HG02759 (cell line): Measurements from ENCODE around the gene ICAM2.
"Not testable (repeated sequence)": the region's sequence is repeated elsewhere in the genome, so short reads cannot be mapped to it uniquely, and the experiment has no call there.

Experiments
- ATAC-seq: cut with Tn5 transposase; IDR thresholded peaks from one replicate; pipeline ENCODE4 v1.9.1; 2021; ENCODE audit warnings: mild to moderate bottlenecking, moderate library complexity; ENCODE audit not compliant: unreplicated experiment

The ICAM2 gene

DNA sequence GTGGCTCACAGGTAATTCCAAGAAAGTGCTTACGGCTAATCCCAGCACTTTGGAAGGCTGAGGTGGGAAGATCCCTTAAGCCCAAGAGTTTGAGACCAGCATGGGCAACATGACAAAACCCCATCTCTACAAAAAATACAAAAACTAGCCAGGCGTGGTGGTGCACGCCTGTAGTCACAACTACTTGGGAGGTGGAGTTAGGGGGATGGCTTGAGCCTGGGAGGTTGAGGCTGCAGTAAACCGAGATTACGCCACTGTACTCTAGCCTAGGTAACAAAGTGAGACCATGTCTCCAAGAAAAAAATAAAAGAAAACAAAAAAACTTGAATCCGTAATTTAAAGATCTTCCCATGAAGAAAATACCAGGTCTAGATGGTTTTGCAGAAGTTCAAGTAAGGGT, 5.0 kb downstream of the ICAM2 start:
- ATAC-seq = no peak

DNA sequence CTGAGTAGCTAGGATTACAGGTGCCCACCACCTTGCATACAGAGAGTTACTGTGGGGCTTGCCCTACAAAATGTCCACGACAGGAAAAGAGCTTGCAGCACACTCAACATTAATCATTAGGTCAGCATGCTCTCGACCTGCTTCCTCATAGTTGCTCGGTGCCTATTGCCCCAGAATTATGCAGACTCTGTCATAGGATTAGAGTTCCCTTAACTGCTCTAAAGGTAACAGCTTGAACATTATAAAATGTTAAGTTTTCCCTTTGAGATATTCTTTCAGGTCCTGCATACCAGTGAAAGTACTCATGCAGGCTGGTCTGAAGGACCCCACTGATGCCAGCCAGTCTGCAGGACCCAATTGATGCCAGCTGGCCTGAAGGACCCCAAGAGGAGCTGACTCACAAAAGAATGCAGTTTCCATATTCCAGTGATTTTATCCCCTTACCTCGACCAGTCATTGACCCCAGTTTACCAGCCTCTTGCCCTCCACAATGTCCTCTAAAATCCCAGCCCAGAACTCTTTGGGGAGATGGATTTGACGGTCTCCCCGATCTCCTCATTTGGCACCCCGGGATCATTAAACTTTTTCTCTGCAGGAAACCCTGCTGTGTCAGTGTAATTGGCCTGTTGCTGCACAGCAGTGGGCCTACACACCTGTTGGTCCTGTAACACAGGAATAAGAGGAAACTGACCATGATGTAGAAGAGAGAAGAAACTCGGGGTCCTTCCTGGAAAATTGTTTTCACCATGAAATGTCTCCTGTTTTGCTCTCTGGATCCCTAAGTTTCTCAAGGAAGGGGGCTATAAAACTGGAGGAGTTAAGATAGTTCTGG, 10.6 kb downstream of the ICAM2 start:
- no peak for ATAC-seq

DNA sequence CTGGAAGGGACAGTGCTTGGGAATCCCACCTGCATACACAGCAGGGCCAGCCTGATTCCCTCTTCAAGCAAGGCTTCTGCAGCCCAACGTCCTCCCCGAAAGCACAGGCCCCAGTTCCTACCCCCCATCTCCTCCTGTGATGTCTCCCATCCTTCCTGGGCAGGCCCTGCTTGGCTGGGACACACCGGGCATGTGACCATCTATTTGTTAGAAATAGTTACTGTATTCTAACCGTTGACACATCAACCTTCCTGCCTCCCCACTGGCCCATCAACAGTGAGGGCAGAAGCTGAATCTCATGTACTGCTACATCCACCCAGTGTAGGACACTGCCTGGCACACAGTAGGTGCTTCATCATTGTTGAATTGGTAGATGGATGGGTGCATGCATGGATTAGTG, 11.6 kb downstream of the ICAM2 start:
- ATAC-seq = no peak

DNA sequence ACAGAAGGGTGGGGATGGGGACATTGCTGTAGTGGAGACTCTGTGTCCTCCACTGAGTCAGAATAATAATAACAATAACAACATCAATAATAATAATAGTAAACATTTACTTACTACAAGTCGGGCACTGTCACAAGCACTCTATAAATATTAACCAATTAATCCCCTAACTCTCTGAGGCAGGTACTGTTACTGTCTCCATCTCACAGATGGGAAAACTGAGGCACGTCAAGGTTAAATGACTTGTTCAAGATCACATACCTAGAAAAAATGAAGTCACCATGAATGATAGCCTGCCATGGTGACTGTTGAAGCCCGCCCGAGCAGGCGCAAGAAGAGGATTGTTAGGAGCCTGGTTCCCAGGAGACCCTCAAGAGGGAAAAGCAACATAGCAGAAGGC, 12.1 kb downstream of the ICAM2 start:
- no peak for ATAC-seq

DNA sequence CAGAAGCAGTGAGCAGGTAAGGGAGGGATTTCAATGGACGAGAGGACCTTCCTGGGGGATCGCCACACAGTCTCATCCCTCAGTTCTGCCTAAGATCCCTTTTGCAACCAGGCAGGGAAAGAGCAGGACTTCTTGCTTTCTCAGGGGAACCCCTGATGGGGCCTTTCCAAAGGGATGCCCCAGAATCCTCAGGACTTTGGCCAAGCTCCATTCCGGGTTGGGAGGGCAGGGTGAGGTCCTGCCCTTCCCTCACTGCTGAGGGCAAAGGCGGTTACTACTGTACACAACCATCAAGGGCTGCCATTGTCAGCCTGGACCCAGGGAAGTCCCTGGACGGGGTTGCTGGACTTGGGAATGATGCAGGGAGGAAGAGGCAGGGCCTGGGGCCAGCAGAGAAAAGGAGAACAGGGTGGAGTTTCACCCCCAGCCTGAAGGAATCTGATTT, 12.6 kb downstream of the ICAM2 start:
- ATAC-seq = no peak

DNA sequence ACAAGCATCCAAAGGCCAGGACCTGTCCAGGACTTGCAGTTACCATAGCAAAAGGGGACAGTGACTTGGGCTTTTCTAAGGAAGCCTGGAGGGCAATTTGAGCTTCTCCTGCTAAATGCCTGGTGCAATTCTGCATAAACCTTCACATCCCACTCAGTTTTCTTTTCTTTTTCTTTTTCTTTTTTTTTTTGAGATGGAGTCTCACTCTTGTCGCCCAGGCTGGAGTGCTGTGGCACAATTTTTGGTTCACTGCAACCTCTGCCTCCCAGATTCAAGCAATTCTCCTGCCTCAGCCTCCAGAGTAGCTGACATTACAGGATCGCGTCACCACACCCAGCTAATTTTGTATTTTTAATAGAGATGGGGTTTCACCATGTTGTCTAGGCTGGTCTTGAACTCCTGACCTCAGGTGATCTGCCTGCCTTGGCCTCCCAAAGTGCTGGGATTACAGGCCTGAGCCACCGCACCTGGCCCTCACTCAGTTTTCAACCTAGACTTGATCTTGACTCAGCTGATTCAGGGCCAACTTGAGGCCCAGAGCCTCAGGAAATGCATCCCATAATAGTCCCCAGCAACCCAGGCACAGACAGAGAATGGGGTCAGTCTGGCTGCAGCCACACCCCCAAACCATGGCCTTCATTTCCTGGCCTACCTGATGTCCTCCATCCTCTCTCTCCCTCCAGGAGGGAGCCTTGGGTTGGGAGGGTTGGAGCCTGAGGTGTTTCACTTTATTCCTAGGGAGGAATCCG, 13.2 kb downstream of the ICAM2 start:
- ATAC-seq = not testable (repeated sequence)

DNA sequence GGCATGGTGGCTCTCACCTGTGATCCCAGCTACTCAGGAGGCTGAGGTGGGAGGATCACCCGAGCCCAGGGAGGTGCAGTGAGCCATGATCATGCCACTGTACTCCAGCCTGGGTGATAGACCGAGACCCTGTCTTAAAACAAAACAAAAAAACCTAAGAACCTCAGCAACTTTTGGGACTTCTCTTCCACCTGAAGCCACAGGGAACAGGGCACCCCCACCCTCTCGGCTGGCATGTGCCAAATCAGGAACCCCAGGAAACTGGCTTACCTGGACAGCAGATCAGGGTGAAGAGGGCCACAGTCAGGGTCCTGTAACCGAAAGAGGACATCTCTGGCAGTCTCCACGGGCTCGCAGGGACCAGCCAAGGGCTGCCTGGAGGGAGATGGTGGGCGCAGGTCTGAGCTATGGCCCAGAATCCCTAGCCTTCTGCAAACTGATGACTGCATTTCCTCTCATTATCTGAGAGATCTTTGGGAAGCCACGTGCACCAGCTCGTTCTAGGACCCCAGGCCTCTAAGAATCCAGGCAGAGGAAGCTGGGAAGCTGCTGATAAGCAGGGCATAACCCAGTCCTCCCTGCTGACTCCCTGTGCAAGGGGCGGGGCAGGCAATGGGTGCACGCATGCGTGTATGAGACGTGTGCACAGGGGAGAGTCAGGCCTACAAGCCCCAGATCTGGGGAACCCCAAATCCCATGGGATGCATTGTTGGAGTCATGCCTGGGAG, 13.9 kb downstream of the ICAM2 start:
- no peak for ATAC-seq

DNA sequence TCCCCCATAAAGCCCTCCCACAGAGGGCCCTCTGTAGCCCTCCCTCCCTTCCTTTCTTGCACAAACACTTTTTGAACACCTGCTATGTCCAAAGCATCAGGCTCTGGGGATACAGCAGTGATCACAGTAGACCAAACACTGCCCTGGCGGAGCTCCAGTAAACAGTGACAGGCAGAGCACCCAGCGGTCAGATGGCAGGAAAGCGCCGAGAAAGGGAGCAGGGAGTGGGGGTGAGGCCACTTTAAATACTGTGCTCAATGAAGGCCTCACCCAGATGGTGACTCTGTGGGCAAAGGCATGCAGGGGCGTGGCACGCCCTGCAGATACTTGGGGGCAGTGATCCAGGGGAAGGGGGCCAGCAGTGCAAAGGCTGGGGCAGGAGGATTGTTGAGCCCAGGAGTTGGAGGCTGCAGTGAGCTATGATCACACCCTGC, 14.7 kb downstream of the ICAM2 start:
- no peak for ATAC-seq

DNA sequence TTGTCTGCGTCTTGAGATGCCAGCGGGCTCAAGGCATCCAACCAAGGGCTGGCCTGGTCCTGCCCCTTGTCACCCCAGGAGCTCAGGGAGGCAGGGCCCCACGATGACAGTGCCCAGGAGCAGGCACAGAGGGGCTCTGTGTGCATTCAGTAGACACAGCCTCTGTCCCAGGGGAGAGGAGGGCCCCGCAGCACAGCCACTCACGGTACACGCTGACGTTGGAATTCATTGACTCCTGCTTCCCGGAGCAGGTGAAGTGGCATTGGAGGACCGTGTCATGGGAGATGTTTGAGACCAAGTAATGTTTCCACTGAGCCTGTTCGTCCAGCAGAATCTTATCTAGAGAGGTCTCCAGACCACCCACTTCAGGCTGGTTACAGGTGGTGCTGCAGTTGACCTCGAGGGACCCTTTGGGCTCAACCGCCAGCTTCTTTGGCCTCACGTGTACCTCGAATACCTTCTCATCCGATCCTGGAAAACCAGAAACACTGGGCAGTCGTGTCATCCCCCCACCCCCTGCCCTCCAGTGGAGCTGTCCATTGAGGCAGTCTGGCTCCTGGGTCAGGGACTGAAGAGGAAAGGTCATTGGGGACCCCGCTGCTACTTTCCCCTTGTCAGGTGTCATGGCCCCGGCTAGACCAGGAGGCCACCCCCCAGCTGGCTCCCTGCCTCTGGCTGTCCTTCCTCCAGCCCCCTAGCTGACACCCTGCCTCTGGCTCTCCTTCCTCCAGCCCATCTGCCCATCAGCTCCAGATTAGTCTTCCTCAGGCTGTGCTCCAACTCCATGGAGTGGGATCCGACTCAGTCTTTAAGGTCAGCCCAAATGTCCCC, 15.3 kb downstream of the ICAM2 start:
- ATAC-seq = no peak

DNA sequence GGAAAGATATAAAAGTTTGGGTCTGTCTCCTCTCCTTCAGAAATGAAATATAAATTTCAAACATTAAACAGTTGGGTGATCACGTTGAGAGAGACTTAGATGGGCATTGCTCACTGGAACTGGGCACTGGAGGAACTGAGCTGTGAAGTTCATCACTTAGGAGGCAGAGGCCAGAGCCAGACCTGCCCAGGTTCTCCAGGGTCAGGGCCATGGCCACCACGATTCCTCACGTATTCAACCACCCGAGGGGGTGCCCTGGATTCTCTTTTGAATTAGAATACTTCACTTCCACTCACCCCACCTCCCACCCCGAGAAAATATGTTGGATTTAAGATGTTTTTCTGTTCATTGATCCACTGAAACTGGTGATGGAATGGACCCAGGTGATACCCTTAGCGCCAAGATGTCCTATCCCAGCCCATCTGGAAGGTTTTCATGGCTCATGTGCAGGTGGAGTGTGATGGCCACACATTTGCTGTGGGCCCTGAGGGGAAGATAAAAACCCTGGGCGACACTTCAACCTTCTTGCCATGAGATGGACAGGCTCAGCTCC, 16.1 kb downstream of the ICAM2 start:
- no peak for ATAC-seq

DNA sequence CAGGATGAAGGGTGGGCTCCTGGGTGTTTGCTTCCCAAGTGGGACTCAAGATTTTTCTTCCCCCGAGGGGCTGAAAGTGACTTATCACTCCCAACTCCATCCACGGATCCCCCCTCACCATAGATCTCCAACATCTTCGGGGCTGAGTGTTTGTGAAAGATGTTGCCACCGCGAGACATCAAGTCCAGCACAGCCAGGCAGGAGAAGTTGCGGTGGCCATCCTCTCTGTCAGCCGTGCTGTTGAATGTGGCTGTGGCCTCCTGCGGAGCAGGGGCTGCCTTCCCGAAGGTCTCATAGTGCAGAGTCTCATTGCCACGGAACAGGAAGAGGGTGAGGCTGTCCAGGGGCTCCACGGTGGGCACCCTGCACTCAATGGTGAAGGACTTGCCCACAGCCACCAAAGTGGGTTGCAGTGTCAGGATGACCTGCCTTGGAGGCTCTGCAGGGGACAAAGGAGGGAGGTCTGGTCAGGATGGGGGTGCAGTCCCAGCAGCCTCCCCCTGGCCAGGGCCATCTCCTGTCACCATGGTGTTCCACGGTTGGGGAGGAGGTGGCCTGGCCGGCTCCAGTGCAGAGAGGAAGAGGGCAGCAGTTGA, 16.8 kb downstream of the ICAM2 start:
- ATAC-seq = no peak

DNA sequence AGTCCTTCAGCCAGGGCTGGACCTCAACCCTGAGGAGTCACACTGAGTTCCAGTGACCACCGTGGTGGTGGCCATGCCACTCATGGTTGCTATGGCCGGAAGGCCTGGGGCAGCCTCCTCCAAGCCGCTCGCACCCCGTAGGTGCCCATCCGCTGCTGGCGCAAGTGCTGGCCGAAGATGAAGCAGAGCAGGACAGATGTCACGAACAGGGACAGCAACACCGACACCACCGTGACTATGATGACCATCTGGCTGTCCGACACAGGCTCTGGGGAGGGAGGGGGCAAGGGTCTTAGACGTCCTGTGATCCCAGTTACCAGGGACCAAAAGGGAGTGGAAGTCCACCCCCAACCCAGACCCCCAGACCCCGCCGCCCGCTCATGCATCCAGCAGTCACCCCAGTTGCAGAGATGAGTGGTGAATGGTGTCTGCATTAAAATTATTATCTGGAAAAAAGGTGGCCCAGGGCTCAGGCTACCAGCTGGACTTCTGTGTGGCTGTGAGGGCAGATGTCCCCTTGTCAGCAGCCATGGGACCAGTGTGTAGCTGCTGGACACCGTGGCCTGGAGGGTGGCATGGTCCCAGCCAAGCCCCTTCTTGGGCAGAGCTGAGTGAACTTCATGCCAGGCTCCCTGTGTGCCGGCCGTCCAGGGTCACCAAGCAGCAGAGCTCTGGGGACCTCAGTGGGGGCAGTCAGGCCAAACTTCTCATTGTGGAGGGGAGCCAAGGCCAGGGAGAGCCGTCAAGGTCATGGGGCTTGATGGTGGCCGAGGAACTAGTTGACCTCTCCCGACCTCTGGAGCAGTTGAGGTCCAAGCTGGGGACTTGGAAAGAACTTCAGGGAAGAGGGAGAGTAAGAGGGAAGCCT, 17.5 kb downstream of the ICAM2 start:
- no peak for ATAC-seq

DNA sequence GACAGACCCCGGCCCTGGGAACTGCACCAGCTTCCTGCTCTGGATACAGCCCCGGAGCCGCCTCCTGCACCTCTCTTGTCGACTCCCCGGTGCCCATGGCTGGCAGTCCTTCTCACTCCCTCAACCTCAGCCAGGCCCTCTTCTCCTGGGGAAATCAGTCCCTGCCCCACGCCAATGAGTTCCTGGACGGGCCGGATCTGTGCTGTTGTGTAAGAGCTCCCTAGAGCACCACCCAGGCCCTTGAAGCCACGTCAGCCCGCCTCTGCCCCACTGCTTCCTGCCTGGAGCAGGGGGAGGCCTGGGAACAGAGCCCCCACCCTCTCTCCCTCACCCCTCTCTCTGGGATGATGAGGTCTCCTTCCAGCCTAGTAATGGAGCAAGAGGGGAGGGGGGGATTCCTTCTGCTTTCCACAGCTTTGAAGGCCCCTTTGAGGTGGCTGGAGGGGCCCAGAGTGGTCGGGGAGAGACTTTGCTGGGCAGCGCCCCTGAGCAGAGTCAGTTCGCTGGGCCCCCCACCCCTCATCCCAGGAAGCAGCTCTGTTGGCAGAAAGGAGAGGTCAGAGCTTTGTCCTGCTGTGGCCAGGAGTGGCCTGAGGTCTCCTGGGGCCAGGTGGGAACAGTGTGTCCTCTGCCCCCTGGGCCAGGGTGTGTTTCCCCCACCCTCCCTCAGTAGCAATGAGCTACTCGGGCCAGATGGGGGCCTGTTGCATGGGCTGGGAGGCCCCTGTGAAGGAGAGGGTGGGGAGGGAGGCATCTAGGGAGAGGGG, 18.5 kb downstream of the ICAM2 start:
- ATAC-seq = no peak

DNA sequence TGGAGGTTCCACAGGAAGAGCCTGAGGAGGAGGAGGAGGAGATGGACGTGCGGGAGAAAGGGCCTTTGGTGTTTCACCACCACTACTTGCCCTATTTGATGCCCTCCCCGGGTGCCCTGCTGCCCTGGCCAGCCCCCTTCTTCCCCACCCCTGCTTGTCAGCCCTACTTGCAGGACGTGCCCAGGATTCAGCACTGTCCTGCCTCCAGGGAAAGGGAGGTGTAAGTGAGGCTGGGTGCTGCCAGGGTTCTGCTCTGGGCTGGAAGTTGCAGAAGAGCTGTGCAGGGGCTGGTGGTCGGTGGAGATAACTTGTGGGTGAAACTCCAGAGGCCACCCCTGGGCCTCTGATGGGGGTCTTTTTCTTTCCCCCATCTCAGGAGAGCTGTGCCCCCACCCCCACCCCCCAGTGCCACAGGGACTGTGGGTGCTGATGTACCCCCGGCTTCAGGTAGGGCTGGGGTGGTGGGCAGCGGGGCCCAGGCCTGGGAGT, 19.3 kb downstream of the ICAM2 start:
- no peak for ATAC-seq

DNA sequence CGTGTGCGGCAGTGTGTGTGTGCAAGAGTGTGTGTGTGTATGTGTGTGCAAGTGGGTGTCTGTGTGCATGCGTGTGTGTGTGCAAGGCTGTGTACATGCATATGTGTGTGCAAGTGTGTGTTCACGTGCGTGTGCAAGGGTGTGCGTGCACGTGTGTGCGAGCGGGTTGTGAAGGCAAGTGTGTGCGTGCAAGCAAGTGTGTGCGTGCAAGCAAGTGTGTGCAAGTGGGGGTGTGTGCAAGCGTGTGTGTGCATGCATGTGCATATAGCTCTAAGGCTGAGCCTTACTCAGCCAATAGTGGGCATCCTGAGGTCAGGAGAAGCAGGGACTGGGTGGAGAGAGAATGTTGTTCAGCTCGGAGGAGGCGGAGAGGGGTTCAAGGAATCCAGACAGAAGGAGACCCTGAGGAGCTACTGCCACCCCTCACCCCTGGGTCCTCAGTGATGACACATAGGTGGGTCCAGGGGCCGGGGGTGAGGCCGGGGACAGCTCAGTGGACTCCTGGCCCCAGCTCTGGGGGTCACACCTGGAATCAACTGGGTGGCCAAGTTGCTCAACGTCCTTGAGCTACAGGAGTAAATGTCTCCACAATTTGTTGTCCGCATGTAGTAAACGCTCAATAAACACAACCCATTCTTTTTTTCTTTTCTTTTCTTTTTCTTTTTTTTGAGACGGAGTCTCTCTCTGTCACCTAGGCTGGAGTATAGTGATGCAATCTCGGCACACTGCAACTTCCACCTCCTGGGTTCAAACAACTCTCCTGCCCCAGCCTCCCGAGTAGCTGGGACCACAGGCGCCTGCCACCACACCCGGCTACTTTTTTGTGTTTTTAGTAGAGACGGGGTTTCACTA, 20.5 kb downstream of the ICAM2 start:
- no peak for ATAC-seq

DNA sequence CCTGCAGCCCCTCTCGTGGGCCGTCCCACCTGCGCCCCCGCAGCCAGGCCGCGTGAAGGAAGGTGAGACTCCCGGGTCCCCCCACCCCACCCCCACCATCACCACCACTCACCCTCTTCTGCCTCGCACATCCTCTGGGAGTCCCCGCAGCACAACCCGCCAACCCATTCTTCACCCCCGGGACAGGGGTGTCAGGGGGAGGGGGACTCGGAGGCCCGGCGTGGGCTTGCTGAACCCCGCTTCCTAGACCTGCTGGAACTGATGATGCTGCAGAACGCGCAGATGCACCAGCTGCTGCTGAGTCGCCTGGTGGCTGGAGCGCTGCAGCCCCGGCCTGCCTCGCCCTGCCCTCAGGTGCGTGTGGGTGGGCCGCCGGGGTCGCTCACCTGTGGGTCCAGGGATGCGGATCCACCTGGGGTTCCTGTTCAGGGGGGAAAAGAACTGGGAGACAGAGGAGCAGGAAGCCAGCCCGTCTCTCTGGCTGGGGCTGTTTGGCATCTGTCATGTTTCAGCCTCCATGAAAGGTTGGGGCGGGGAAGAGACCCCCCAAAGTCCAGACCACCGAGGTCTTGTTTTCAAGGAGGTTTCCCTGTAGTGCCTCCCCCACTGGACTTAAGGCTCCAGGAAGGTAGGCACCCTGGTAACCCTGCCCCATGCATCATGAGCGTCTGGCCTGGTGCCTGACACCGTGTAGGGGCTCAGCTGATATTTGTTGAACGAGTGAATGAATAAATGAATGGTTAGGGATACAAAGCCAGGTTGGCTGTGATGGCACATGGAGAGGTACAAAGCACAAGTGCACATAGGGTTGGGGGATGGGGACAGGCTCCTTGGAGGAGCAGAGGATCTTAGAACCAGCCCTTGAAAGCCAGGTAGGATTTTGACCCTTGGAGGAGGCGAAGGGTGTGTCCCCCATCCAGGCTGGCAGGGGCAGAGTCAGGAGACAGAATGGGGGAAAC, 21.4 kb downstream of the ICAM2 start:
- ATAC-seq = no peak
